ENCODE measurements around the gene OR7A10.
A peak's percentile ranks its signal among the peaks of the same experiment; 100 is the strongest.

Gene OR7A10

GRCh38 chr19:14848822-14849221 is at the start of gene OR7A10:
OR7A10 (minus strand) TSS chr19:14848922; CDS start chr19:14841877, 7,045 bp downstream.
- no peak within 1 kb of the TSS for H3K27ac ChIP-seq
- no peak within 1 kb of the TSS for H3K4me3 ChIP-seq (ENCODE audit: low read depth, low read length)
- in situ Hi-C loops (cut with HindIII; ENCODE audit: low pct_ligation_motif_present, low sequenced_read_pairs), result no loop called here
- no peaks in the 10 kb centered on the region for H3K36me3 ChIP-seq (replicated peaks)
- TF ChIP-seq, protein P1, sequence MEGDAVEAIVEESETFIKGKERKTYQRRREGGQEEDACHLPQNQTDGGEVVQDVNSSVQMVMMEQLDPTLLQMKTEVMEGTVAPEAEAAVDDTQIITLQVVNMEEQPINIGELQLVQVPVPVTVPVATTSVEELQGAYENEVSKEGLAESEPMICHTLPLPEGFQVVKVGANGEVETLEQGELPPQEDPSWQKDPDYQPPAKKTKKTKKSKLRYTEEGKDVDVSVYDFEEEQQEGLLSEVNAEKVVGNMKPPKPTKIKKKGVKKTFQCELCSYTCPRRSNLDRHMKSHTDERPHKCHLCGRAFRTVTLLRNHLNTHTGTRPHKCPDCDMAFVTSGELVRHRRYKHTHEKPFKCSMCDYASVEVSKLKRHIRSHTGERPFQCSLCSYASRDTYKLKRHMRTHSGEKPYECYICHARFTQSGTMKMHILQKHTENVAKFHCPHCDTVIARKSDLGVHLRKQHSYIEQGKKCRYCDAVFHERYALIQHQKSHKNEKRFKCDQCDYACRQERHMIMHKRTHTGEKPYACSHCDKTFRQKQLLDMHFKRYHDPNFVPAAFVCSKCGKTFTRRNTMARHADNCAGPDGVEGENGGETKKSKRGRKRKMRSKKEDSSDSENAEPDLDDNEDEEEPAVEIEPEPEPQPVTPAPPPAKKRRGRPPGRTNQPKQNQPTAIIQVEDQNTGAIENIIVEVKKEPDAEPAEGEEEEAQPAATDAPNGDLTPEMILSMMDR (IDR thresholded peaks at IDR 0.05; ENCODE audit: low read depth, low read length, missing control alignments), result no peak
- no peak for DNase-seq
- H3K27me3 ChIP-seq (replicated peaks), result no peaks in the 10 kb centered on the region

GRCh38 chr19:14890643-14891379 is 42.1 kb upstream of the OR7A10 start:
- no peaks in the 10 kb centered on the region for H3K36me3 ChIP-seq (replicated peaks)
- H3K27ac ChIP-seq, result no peak overlapping the region
- H3K27me3 ChIP-seq (replicated peaks), result no peaks in the 10 kb centered on the region
- TF ChIP-seq, protein P1 (IDR thresholded peaks at IDR 0.05; ENCODE audit: low read depth, low read length, missing control alignments), result no peak
- no peak for DNase-seq
- no peak overlapping the region for H3K4me3 ChIP-seq (ENCODE audit: low read depth, low read length)
- in situ Hi-C loops (cut with HindIII; ENCODE audit: low pct_ligation_motif_present, low sequenced_read_pairs), result no loop called here

DNA sequence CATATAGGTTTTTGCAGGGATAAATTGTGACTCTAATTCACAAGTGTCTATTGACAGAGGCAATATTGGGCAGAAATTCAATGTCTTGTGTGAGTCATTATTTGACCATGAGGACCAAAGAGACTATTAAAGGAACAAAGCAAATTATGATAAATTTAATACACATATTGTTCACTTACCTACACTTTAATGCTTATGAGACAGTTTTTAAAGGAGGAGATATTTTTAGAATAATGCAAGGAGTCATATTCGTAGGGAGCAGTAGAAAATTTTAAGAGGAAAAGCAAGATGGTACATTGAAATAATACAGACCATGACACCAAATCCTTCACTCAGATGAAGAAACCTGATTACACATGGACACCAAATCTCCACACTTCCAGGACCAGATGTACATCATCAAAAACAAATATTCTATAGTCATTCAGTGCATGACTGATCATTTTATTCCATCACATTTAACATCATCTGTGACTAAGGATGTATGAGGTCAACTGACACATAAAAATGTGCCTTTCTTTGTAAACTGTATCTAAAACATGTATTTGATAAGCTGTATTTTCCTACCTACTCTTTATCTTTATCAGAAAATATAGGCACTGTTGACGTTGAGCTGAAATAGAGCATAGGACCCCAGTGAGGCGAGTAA is 41.4 kb upstream of the OR7A10 start:
- no peaks in the 10 kb centered on the region for H3K36me3 ChIP-seq (replicated peaks)
- H3K27me3 ChIP-seq (replicated peaks), result no peaks in the 10 kb centered on the region
- no peak overlapping the region for H3K27ac ChIP-seq
- DNase-seq, result no peak
- in situ Hi-C loops (cut with HindIII; ENCODE audit: low pct_ligation_motif_present, low sequenced_read_pairs), result no loop called here
- H3K4me3 ChIP-seq (ENCODE audit: low read depth, low read length), result no peak overlapping the region
- TF ChIP-seq, protein P1 (IDR thresholded peaks at IDR 0.05; ENCODE audit: low read depth, low read length, missing control alignments), result no peak

DNA sequence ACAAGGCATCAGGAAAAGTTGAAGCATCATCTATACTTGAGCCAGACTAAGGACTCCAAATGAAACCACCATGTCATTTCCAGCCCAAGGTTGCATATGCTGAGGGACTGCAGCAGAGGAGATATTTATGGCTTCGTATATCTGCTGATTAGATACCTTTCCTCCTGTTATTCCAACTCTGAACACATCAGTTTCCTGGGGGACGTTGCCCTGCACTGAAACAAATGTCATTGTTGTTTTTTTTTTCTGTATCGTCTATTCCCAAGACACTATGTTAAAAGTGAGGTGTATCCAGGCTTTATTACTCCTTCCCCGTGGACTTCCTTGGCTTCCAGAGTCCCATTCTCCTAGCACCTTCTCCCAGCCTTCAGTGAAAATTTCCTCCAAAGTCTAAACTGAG is 37.3 kb upstream of the OR7A10 start, which contains the start of gene OR7A17:
TSS of gene OR7A17 (minus strand) at position 101 of the 400 bp plus-strand sequence. CDS start 4,777 bp downstream, outside the sequence.
- TF ChIP-seq, protein P1 (IDR thresholded peaks at IDR 0.05; ENCODE audit: low read depth, low read length, missing control alignments), result no peak
- DNase-seq, result no peak
- in situ Hi-C loops (cut with HindIII; ENCODE audit: low pct_ligation_motif_present, low sequenced_read_pairs), result no loop called here
- Histone ChIP-seq H3K27me3 (replicated peaks) (no peaks in the 10 kb centered on the region), H3K36me3 (replicated peaks) (no peaks in the 10 kb centered on the region), H3K27ac (no peak within 1 kb of the TSS), H3K4me3 (ENCODE audit: low read depth, low read length) (no peak within 1 kb of the TSS)

DNA sequence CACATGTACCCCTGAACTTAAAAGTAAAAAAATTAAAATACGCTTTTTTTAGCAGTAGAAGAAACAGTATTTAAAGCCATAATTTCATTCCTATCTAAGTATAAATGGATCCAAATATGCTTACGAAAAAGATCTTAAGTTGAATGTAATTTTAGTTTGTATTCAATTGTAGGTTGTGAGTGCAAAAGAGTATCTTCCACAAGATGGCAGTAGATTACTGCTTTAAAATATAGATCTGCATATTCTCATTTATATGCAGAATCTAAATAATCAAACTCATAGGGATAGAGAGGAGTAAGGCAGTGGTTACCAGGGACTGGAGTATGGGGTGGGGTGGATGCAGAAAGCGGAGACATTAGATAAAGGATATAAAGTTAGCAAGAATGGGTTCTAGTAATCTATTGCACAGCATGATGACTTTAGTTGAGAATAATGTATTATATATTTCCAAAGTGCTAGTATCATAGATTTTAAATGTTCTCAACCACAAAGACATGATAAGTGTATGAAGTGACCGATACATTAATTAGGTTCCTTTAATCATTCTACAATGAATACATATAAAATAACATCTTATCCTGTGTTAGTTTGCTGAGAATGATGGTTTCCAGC is 23.0 kb upstream of the OR7A10 start:
- H3K36me3 ChIP-seq (replicated peaks), result no peaks in the 10 kb centered on the region
- no peak for DNase-seq
- TF ChIP-seq, protein P1 (IDR thresholded peaks at IDR 0.05; ENCODE audit: low read depth, low read length, missing control alignments), result peak; percentile 28
- H3K4me3 ChIP-seq (ENCODE audit: low read depth, low read length), result no peak overlapping the region
- no peaks in the 10 kb centered on the region for H3K27me3 ChIP-seq (replicated peaks)
- no peak overlapping the region for H3K27ac ChIP-seq
- in situ Hi-C loops (cut with HindIII; ENCODE audit: low pct_ligation_motif_present, low sequenced_read_pairs), result no loop called here

Measured in brain microvascular endothelial cell (primary cell).